Prostate gland (tissue), 2 donors: ENCODE data around the gene KRT17.
A peak's percentile ranks its signal among the peaks of the same experiment; 100 is the strongest.

ENCODE experiments used
- CTCF ChIP-seq, 4 experiments: fragments of 200-600 bp in 2 of 4; fragments of 450-650 bp in 2 of 4; sonication (generic) in 2 of 4; IDR thresholded peaks; 1 replicate in 3 of 4; 2 replicates in 1 of 4; pipeline ENCODE4 v1.5.1; 2016 to 2019; ENCODE audit warnings: antibody characterized with exemption in 4 of 4, mild to moderate bottlenecking in 2 of 4, moderate library complexity in 2 of 4
- POLR2A ChIP-seq: fragments of 450-650 bp; IDR thresholded peaks from one replicate; pipeline ENCODE4 v1.6.1; 2016; ENCODE audit warnings: antibody characterized with exemption, mild to moderate bottlenecking
- POLR2AphosphoS5 ChIP-seq: sonication (generic); formaldehyde crosslinking; IDR thresholded peaks from one replicate; pipeline ENCODE4 v1.6.1; 2017; ENCODE audit warnings: antibody characterized with exemption

DNA sequence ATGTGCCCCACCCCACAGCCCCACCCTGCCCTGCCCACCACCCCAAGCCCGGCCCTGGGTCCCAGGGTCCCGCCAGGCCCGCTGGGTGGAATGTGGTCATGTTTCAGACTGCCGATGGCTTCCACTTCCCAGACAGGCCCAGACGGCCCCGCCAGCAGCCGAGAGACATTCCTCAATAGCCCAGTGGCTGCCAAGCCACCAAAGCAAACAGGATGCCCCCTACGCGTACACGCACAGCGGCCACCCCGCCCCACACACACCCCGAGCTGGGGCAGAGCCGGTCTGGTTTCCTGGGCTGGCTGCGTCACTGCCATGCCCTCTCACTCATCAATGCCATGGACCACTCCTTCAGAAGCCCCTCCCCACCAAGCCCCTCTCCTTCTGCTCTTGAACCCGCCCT lies 1.2 kb upstream of the KRT17 start:
- TF ChIP-seq CTCF (IDR thresholded peaks at IDR 0.05) (no peak), POLR2AphosphoS5 (peak; percentile 78), POLR2A (peak; percentile 51)
